ENCODE measurements around the gene ADAMTS2.

Gene ADAMTS2

GRCh38 chr5:179131321-179131835, 213.9 kb downstream of the ADAMTS2 start:
- FAIRE-seq = no peak

GRCh38 chr5:179130101-179130681, 215.1 kb downstream of the ADAMTS2 start:
- TF ChIP-seq CTCF (IDR thresholded peaks at IDR 0.05; ENCODE audit: insufficient read depth, missing control alignments) = no peak
- DNase-seq (ENCODE audit: insufficient read length, low spot score) (no peak), FAIRE-seq (no peak)

More at GRCh38 chr5:179131321-179131835, 213.9 kb downstream of the ADAMTS2 start:
- no peak for DNase-seq (ENCODE audit: insufficient read length, low spot score)
- no peak for TF ChIP-seq CTCF (IDR thresholded peaks at IDR 0.05; ENCODE audit: insufficient read depth, missing control alignments)

- FAIRE-seq (no peak), DNase-seq (ENCODE audit: insufficient read length, low spot score) (no peak)
- no peak for TF ChIP-seq CTCF (IDR thresholded peaks at IDR 0.05; ENCODE audit: insufficient read depth, missing control alignments)
Observed at GRCh38 chr5:179129607-179130071, 215.6 kb downstream of the ADAMTS2 start.

- FAIRE-seq (no peak), DNase-seq (ENCODE audit: insufficient read length, low spot score) (no peak)
- no peak for TF ChIP-seq CTCF (IDR thresholded peaks at IDR 0.05; ENCODE audit: insufficient read depth, missing control alignments)
Observed at GRCh38 chr5:179128976-179129375, 216.3 kb downstream of the ADAMTS2 start.

GRCh38 chr5:179128041-179128365, 217.3 kb downstream of the ADAMTS2 start:
- DNase-seq (ENCODE audit: insufficient read length, low spot score) (no peak), FAIRE-seq (no peak)
- no peak for TF ChIP-seq CTCF (IDR thresholded peaks at IDR 0.05; ENCODE audit: insufficient read depth, missing control alignments)

- FAIRE-seq = no peak
- DNase-seq (ENCODE audit: insufficient read length, low spot score) = no peak
- no peak for TF ChIP-seq CTCF (IDR thresholded peaks at IDR 0.05; ENCODE audit: insufficient read depth, missing control alignments)
Observed at GRCh38 chr5:179127136-179128040, 217.9 kb downstream of the ADAMTS2 start.
